GM12878 (cell line): ENCODE results near the gene LIMS1. TPM values are rescaled to one million over a fixed set of nuclear protein-coding genes. Genes with fewer than 3 reads are reported as not detected.

Experiments used
- ATAC-seq: fragments of 200-7000 bp; cut with Tn5 transposase; 3 replicates; pipeline ENCODE4 v1.9.1; 2020; ENCODE audit warnings: mild to moderate bottlenecking, moderate library complexity
- BruUV-seq: library from RNA; stranded (reverse); fragments of 400-500 nt; replicated peaks from 2 replicates; lab custom pipeline; 2021; lab: Mats Ljungman, UMichigan
- CTCF ChIA-PET: fragments of 300-600 bp; sonication (Branson Sonifier 250); formaldehyde crosslinking; extraction: SDS; loops from one replicate; lab custom pipeline; 2021; ENCODE audit warnings: inconsistent platforms; lab: Yijun Ruan, JAX
- POLR2A ChIA-PET: fragments of 350-600 bp; formaldehyde crosslinking; extraction: SDS; loops from one replicate; lab custom pipeline; 2021; ENCODE audit warnings: inconsistent platforms; lab: Charles Lee
- RAD21 ChIA-PET: fragments of 300-600 bp; sonication (Branson Sonifier 250); formaldehyde crosslinking; loops from one replicate; lab custom pipeline; 2023; ENCODE audit warnings: antibody characterized with exemption; ENCODE audit not compliant: unreplicated experiment; lab: Charles Lee
- SMC1A ChIA-PET: fragments of 300-600 bp; sonication (Branson Sonifier 250); formaldehyde crosslinking; loops from one replicate; lab custom pipeline; 2023; ENCODE audit not compliant: unreplicated experiment, uncharacterized antibody; lab: Charles Lee
- DNase-seq: peaks from one replicate; pipeline ENCODE4 v3.0.0-alpha.2; 2011; ENCODE audit warnings: low read depth, low spot score
- FAIRE-seq: peaks from 3 replicates; lab custom pipeline; 2011; peaks lifted over from hg19 to GRCh38; lab: Jason Lieb, UNC
- H2AFZ ChIP-seq: 2 replicates; pipeline ENCODE4 v1.6.0; 2011; ENCODE audit warnings: low read depth, low read length, control low read depth; ENCODE audit not compliant: control insufficient read depth
- H3K27ac ChIP-seq: 2 replicates; pipeline ENCODE4 v1.5.1; 2011; ENCODE audit warnings: control low read depth; ENCODE audit not compliant: control insufficient read depth, insufficient read depth
- H3K27me3 ChIP-seq, 2 experiments: replicated peaks in 1 of 2; 2 replicates each; pipeline versions ENCODE4 v1.6.0 to v1.6.1; 2011; ENCODE audit warnings: low read length in 1 of 2; ENCODE audit not compliant: control insufficient read depth in 2 of 2, insufficient read depth in 2 of 2
- H3K36me3 ChIP-seq, 2 experiments: 2 replicates each; pipeline ENCODE4 v1.5.1; 2011; ENCODE audit warnings: low read length in 1 of 2; ENCODE audit not compliant: control insufficient read depth in 2 of 2, insufficient read depth in 2 of 2
- H3K4me1 ChIP-seq: 2 replicates; pipeline ENCODE4 v1.6.1; 2011; ENCODE audit warnings: mild to moderate bottlenecking, low read length, moderate library complexity, mixed read lengths; ENCODE audit not compliant: control insufficient read depth, insufficient read depth
- H3K4me2 ChIP-seq: 2 replicates; pipeline ENCODE4 v1.6.0; 2011; ENCODE audit warnings: control low read depth; ENCODE audit not compliant: control insufficient read depth, insufficient read depth
- H3K4me3 ChIP-seq: fragments of 200-600 bp; sonication (generic); 2 replicates; pipeline ENCODE4 v1.5.1; 2016
- H3K79me2 ChIP-seq: 2 replicates; pipeline ENCODE4 v1.6.0; 2011; ENCODE audit warnings: low read length; ENCODE audit not compliant: control insufficient read depth, insufficient read depth
- H3K9ac ChIP-seq: 2 replicates; pipeline ENCODE4 v1.8.0; 2011; ENCODE audit warnings: low read length, control low read depth, mixed read lengths; ENCODE audit not compliant: control insufficient read depth, insufficient read depth
- H3K9me3 ChIP-seq: replicated peaks from 3 replicates; pipeline ENCODE4 v1.5.1; 2011; ENCODE audit warnings: mild to moderate bottlenecking, low read length; ENCODE audit not compliant: control insufficient read depth, insufficient read depth
- H4K20me1 ChIP-seq: 2 replicates; pipeline ENCODE4 v1.6.0; 2011; ENCODE audit not compliant: control insufficient read depth, insufficient read depth
- WGBS: methylation state at CpG from one replicate; pipeline ENCODE4 v1.1.6; 2016; ENCODE audit warnings: low lambda C conversion rate; ENCODE audit not compliant: insufficient replicate concordance, insufficient coverage; ENCODE audit errors: missing lambda C conversion rate; 5-methylcytosine and 5-hydroxymethylcytosine counted together
- in situ Hi-C: fragments of 300-500 bp; cut with MboI; formaldehyde crosslinking; loops from 9 replicates; pipeline ENCODE4 v1.14.3; 2018; ENCODE audit warnings: mixed read lengths
- intact Hi-C: fragments of 100-400 bp; cut with micrococcal nuclease; formaldehyde crosslinking; loops from one replicate; pipeline ENCODE4 v1.14.2; 2022; ENCODE audit not compliant: unreplicated experiment
- polyA plus RNA-seq, 11 experiments: library from polyadenylated mRNA; depleted of rRNA in 4 of 11; unstranded in 6 of 11; stranded (reverse) in 5 of 11; fragments of >200 nt; fragmentation: Nextera tagmentation in 4 of 11; fragmentation: Illumina TruSeq in 1 of 11; extraction: Ambion mirVana in 4 of 11; extraction: Trizol in 1 of 11; gene quantifications; 1 replicate in 1 of 11; 2 replicates in 10 of 11; pipeline versions ENCODE4 v1.2.1 to v1.2.3, GENCODE V29; 2011 to 2016; ENCODE audit warnings: inconsistent platforms in 2 of 11, missing spikeins in 2 of 11, low read depth in 1 of 11
- total RNA-seq, 4 experiments: library from RNA; depleted of rRNA in 3 of 4; stranded (reverse); fragments of >200 nt in 3 of 4; fragmentation: Illumina TruSeq in 1 of 4; extraction: Trizol in 1 of 4; gene quantifications; 2 replicates each; pipeline versions ENCODE4 v1.2.1 to v1.2.3, GENCODE V29; 2013 to 2021
- TF ChIP-seq, protein P1 (sequence below): fragments of 450-650 bp; IDR thresholded peaks from 2 replicates; pipeline ENCODE4 v1.6.1; 2017; ENCODE audit warnings: mild to moderate bottlenecking
- TF ChIP-seq, protein P2 (sequence below): IDR thresholded peaks from 2 replicates; pipeline ENCODE4 v1.6.1; 2012; ENCODE audit warnings: low read depth, low read length, improper control_type of control experiment

The LIMS1 gene
- total and polyA plus RNA-seq, 10 of the 15 experiments (the other 5 are each of a cell fraction or from before 2014, with no cell fraction given) = 15.7 to 98.1 (median 43.9) TPM

DNA sequence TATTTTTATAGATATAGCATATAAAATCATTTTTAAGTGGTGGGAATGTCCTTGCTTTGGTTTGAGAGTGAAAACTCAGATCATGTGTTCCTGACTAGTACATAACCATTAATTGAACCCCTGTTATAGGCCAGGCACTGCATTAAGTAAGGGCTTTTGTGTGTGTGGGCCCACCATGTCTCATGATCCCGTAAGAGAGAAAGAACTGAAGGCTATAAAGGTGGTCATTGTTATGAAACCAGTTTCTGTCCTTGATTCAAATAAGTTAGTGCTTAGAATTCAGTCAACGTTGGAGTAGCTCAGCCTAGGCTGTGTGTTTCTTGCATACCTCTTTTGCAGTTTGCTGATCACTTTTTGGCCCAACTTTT, 91.5 kb downstream of the LIMS1 start:
- 66% methylated on average over 2 of the region's 2 CpGs for WGBS
- no peak for DNase-seq
- Histone ChIP-seq H4K20me1 (no peaks in the 10 kb centered on the region), H3K4me3 (no peak overlapping the region), H3K36me3 (0 out of 4 replicates have a peak, but pooled peaks cover 0 to 2% of the 10 kb centered on the region in 2 experiments), H3K4me1 (peaks cover 33% of the 10 kb centered on the region), H3K27ac (no peak overlapping the region), H3K79me2 (peaks cover 7% of the 10 kb centered on the region), H3K9ac (no peak overlapping the region), H3K9me3 (no peaks in the 10 kb centered on the region), H3K27me3 (no peaks in the 10 kb centered on the region), H3K4me2 (no peak overlapping the region), H2AFZ (no peak overlapping the region)
- ATAC-seq = no peak
- POLR2A ChIA-PET = interaction anchor here (0.6 to 2.1 kb wide), 7 partner anchors 8 to 91 kb away, joined by 3 to 13 read pairs (median 5); no protein-coding TSS in a partner anchor
- in situ Hi-C loops (no loop called here), intact Hi-C loops (no loop called here)
- no TSS peak for BruUV-seq
- no peak for FAIRE-seq
- TF ChIP-seq, protein P1, sequence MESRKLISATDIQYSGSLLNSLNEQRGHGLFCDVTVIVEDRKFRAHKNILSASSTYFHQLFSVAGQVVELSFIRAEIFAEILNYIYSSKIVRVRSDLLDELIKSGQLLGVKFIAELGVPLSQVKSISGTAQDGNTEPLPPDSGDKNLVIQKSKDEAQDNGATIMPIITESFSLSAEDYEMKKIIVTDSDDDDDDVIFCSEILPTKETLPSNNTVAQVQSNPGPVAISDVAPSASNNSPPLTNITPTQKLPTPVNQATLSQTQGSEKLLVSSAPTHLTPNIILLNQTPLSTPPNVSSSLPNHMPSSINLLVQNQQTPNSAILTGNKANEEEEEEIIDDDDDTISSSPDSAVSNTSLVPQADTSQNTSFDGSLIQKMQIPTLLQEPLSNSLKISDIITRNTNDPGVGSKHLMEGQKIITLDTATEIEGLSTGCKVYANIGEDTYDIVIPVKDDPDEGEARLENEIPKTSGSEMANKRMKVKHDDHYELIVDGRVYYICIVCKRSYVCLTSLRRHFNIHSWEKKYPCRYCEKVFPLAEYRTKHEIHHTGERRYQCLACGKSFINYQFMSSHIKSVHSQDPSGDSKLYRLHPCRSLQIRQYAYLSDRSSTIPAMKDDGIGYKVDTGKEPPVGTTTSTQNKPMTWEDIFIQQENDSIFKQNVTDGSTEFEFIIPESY = no peak
- TF ChIP-seq, protein P2, sequence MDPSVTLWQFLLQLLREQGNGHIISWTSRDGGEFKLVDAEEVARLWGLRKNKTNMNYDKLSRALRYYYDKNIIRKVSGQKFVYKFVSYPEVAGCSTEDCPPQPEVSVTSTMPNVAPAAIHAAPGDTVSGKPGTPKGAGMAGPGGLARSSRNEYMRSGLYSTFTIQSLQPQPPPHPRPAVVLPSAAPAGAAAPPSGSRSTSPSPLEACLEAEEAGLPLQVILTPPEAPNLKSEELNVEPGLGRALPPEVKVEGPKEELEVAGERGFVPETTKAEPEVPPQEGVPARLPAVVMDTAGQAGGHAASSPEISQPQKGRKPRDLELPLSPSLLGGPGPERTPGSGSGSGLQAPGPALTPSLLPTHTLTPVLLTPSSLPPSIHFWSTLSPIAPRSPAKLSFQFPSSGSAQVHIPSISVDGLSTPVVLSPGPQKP = no peak
- RAD21 ChIA-PET = interaction anchor here (1.0 to 13.6 kb wide), 2 partner anchors 11 to 13 kb away, joined by 13 to 441 read pairs; no protein-coding TSS in a partner anchor
- CTCF ChIA-PET = interaction anchor here (1.4 to 11.7 kb wide), 5 partner anchors 11 to 51 kb away, joined by 3 to 161 read pairs (median 7); no protein-coding TSS in a partner anchor
- SMC1A ChIA-PET = interaction anchor here (0.6 to 23.9 kb wide), 4 partner anchors 6 to 291 kb away, joined by 3 to 800 read pairs (median 403); no protein-coding TSS in a partner anchor
